Osteocyte (in vitro differentiated cells): ENCODE data around the gene SPIRE2. TPM values are rescaled to one million over a fixed set of nuclear protein-coding genes. Genes with fewer than 3 reads are reported as not detected.
"Not testable (repeated sequence)": the region's sequence is repeated elsewhere in the genome, so short reads cannot be mapped to it uniquely, and the experiment has no call there.

ENCODE experiments used
- DNase-seq: peaks from one replicate; pipeline ENCODE4 v3.0.0; 2021; ENCODE audit warnings: mixed read lengths; ENCODE audit not compliant: unreplicated experiment; ENCODE audit errors: extremely low spot score
- H3K27ac Mint-ChIP-seq: one replicate; pipeline ENCODE4 v1.8.0; 2021; ENCODE audit warnings: mild to moderate bottlenecking, mixed read lengths; ENCODE audit not compliant: unreplicated experiment
- H3K27me3 Mint-ChIP-seq: one replicate; pipeline ENCODE4 v1.8.0; 2021; ENCODE audit warnings: mixed read lengths; ENCODE audit not compliant: unreplicated experiment
- H3K36me3 Mint-ChIP-seq: one replicate; pipeline ENCODE4 v1.8.0; 2021; ENCODE audit warnings: mixed read lengths; ENCODE audit not compliant: unreplicated experiment
- H3K4me1 Mint-ChIP-seq: one replicate; pipeline ENCODE4 v1.8.0; 2021; ENCODE audit warnings: mixed read lengths; ENCODE audit not compliant: unreplicated experiment
- H3K4me3 Mint-ChIP-seq: one replicate; pipeline ENCODE4 v1.8.0; 2021; ENCODE audit warnings: mild to moderate bottlenecking, moderate library complexity, mixed read lengths; ENCODE audit not compliant: unreplicated experiment
- H3K9me3 Mint-ChIP-seq: one replicate; pipeline ENCODE4 v1.8.0; 2021; ENCODE audit warnings: mixed read lengths; ENCODE audit not compliant: unreplicated experiment
- total RNA-seq: library from RNA; stranded (reverse); gene quantifications from 2 replicates; pipeline ENCODE4 v1.2.1, GENCODE V29; 2021
- TF ChIP-seq, protein P1 (sequence below): fragments of 200-600 bp; sonication (generic); IDR thresholded peaks from 2 replicates; pipeline ENCODE4 v1.5.0; 2021; ENCODE audit warnings: antibody characterized with exemption, mild to moderate bottlenecking, moderate library complexity

The SPIRE2 gene
- total RNA-seq, 1 donor from 2014 or later = 4.6 TPM

DNA sequence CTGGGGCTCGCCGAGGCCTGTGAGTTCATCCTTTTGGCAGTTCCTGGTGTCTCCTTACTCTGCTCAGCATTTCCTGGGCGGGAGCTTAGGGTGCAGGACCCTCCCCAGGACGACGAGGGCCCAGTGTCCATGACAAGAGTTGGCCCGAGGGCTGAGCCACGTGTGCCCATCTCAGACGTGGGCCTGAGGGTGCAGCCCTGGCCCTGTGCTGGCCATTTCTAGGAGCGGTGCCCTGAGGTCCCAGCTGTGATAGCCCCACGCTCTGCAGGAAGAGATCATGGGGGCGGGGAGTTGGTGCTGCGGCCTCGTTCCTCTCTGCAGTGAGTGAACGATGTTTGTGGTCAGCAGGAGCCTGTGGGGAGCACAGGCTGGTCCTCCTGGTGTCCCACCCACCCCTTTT lies 84.4 kb downstream of the SPIRE2 start:
- Mint-ChIP-seq H3K27ac (no peak overlapping the region), H3K36me3 (peaks cover 11% of the 10 kb centered on the region), H3K4me1 (peaks cover 8% of the 10 kb centered on the region), H3K9me3 (no peaks in the 10 kb centered on the region), H3K27me3 (no peaks in the 10 kb centered on the region), H3K4me3 (no peak overlapping the region)
- no peak for DNase-seq
- TF ChIP-seq, protein P1, sequence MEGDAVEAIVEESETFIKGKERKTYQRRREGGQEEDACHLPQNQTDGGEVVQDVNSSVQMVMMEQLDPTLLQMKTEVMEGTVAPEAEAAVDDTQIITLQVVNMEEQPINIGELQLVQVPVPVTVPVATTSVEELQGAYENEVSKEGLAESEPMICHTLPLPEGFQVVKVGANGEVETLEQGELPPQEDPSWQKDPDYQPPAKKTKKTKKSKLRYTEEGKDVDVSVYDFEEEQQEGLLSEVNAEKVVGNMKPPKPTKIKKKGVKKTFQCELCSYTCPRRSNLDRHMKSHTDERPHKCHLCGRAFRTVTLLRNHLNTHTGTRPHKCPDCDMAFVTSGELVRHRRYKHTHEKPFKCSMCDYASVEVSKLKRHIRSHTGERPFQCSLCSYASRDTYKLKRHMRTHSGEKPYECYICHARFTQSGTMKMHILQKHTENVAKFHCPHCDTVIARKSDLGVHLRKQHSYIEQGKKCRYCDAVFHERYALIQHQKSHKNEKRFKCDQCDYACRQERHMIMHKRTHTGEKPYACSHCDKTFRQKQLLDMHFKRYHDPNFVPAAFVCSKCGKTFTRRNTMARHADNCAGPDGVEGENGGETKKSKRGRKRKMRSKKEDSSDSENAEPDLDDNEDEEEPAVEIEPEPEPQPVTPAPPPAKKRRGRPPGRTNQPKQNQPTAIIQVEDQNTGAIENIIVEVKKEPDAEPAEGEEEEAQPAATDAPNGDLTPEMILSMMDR = no peak

DNA sequence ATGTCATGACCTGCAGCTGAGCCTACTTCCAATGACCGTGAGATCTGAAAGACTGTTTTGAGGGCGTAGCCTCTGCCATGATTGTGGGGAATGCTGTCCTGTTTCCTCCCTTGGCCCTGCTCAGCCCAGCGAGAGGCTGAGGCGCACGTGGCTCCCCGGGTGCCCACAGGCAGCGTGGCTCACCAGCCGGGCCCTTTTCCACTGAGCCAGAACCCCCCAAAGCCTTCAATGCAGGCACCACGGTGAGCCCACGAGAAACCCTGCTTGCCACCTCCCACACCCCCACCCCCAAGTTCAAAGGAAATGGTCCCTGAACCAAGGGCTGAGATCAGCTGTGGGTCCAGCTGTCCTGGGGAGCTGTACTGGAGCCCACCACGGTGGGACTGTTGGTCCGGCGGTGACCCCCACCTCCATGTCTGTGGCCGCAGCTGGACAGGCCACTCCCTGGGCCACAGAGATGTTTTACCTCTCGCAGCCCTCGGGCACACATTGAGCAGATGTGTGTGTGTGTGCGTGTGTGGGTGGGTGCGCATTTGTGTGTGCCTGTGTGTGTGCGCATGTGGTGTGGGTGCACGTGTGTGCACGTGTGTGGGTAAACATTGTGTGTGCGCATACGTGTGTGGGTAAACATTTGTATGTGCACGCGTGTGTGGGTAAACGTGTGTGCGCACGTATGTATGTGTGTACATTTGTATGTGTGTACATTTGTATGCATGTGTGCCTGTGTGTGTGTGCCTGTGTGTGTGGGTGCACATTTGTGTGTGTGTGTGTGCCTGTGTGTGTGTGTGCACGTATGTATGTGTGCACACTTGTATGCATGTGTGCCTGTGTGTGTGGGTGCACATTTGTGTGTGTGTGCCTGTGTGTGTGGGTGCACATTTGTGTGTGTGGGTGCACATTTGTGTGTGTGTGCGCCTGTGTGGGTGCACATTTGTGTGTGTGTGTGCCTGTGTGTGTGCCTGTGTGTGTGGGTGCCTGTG lies 85.4 kb downstream of the SPIRE2 start:
- Mint-ChIP-seq H3K4me1 (peaks cover 17% of the 10 kb centered on the region), H3K4me3 (no peak overlapping the region), H3K9me3 (no peaks in the 10 kb centered on the region), H3K36me3 (peaks cover 11% of the 10 kb centered on the region), H3K27me3 (no peaks in the 10 kb centered on the region), H3K27ac (no peak overlapping the region)
- DNase-seq = no peak
- TF ChIP-seq, protein P1 = no peak

DNA sequence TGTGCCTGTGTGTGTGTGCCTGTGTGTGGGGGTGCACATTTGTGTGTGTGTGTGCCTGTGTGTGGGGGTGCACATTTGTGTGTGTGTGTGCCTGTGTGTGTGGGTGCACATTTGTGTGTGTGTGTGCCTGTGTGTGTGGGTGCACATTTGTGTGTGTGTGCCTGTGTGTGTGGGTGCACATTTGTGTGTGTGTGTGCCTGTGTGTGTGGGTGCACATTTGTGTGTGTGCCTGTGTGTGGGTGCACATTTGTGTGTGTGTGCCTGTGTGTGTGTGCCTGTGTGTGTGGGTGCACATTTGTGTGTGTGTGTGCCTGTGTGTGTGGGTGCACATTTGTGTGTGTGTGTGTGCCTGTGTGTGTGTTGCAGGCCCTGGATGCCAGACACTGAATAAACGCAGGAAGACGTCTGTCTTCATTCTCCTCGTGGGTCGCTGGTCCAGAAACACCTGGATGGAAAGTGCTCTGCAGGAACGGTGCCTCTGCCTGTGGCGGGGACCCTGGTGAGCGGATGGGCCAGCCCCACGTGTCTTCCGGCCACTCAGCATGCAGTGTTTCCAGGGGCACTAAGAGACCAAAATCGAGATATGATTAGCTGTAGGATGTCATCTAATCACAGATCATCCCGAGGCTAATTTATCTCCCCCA lies 86.5 kb downstream of the SPIRE2 start:
- H3K27ac Mint-ChIP-seq, DNase-seq, H3K9me3 Mint-ChIP-seq: not testable (repeated sequence)

DNA sequence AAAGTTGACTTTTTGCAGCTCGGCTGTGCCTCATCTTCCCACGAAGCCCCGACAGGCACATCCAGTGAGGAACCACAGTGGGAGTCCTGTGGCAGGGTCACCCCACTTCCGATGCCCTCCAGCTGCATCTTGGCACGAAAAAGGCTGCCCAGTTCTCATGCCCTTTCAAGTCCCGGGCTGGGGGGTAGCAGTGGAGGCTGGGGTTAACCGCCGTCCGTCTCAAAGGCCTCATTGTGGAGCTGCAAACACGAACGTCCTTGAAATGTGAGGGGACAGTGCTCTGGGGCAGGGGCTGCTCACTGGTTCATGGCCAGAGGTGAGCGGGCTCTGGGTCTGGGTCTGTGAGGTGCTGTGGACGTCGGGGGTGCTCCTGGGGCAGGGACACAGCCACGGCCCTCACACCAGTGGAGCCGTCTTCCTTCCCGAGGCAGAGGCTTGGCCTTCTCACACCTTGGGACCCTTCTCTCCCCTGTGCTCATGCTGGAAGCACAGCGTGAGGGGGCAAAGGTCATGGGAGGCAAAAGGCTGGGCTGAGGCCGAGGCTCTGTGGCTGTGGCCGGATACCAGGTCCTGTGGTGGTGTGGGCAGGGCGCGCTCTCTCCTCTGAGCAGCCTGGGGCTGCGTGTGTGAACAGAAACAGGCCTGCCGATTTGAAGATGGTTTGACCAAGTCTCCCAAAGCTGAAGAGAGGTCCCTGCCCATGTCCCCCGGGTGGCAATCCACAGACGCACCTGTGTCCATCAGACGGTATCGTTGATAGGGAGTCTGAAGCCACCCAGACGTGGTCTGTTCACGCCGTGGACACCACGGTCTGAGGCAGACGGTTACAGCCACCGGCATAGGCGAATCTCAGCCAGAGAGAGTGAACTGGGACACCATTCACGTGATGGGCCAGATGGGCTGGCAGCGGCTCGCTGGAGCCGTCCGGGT lies 87.3 kb downstream of the SPIRE2 start:
- no peak overlapping the region for H3K27ac Mint-ChIP-seq

More for the DNA sequence above, 86.5 kb downstream of the SPIRE2 start:
- H3K36me3 Mint-ChIP-seq, H3K27me3 Mint-ChIP-seq, H3K4me3 Mint-ChIP-seq: not testable (repeated sequence)
- peaks cover 27% of the 10 kb centered on the region for H3K4me1 Mint-ChIP-seq

More for the DNA sequence above, 87.3 kb downstream of the SPIRE2 start:
- Mint-ChIP-seq H3K27me3 (no peaks in the 10 kb centered on the region), H3K4me1 (peaks cover 31% of the 10 kb centered on the region), H3K4me3 (no peak overlapping the region), H3K36me3 (peaks cover 7% of the 10 kb centered on the region), H3K9me3 (no peaks in the 10 kb centered on the region)
- DNase-seq = no peak
- TF ChIP-seq, protein P1 = no peak
